HG03025 (cell line): ENCODE measurements around the gene NFKB2.
A peak's percentile ranks its signal among the peaks of the same experiment; 100 is the strongest.

ENCODE experiments used
- ATAC-seq: cut with Tn5 transposase; IDR thresholded peaks from one replicate; pipeline ENCODE4 v1.9.1; 2021; ENCODE audit warnings: mild to moderate bottlenecking, moderate library complexity; ENCODE audit not compliant: unreplicated experiment, low FRiP score

The NFKB2 gene

DNA sequence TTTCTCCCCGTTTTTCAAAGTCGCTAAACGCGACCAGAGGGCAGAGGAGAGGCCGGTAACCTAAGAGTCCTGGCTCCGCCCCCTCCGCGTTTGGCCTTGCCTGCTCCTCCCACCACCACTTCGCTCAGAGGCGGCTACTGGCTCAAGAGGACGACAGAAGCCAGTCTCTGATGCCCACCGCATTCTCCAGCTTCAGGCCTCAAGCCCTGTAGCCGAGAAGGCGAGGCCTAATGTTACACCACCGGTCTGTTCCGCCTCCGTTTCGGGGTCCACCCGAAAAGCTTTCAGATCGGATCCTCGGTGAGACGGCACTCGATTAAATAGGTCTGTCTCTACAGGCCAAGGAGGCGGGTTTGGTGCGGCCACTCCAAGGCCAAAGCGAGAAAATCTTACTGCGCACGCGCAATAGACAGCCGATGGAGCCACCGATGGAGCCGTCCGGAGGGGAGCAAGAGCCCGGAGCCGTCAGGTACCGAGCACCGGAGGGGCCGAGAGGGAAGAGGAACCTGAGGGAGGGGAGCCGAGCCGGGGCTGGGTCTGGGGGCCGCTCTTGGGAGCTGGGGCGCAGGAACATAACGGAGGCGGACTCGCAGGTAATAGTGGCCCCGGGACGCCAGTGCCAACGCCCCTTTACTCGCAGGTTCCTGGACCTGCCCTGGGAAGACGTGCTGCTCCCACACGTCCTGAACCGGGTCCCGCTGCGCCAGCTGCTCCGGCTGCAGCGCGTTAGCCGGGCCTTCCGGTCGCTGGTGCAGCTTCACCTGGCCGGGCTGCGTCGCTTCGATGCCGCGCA, 25.4 kb downstream of the NFKB2 start, which contains the start of gene FBXL15:
Gene FBXL15, plus strand, starts transcription at position 123 of the 793 bp plus-strand sequence. Its CDS starts 294 bp downstream, at position 417.
- ATAC-seq = peak; percentile 67

DNA sequence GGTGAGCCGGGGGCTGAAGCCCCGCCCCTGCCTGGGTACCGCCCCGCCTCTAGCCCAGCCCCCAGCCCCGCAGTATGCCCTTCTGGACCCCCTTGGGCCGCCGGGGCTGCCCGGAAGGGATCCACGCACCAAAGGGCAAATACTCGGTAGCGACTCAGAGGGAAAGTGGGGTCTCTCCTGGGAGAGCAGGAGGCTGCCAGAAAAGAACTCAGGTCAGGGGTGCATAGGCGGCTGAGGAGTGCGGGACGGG, 25.9 kb downstream of the NFKB2 start:
- ATAC-seq = peak; percentile 9

DNA sequence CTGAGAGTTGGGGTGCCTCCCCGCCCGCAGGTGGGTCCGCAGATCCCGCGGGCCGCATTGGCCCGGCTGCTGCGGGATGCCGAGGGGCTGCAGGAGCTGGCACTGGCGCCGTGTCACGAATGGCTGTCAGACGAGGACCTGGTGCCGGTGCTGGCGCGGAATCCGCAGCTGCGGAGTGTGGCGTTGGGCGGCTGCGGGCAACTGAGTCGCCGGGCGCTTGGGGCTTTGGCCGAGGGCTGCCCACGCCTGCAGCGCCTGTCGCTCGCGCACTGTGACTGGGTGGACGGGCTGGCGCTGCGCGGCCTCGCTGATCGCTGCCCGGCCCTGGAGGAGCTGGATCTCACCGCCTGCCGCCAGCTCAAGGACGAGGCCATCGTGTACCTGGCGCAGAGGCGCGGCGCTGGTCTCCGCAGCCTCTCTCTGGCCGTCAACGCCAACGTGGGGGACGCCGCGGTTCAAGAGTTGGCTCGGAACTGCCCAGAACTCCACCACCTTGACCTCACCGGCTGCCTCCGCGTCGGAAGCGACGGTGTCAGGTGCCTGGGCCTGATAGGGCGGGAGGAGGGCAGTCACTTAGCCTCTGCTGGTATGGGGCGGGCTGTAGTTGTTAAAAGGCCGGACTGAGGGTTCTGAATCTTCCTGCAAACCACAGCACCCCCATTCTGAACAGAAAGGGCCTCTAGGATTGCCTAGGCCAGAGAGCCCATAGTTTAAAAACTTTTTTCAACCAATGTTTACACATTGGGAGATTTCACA, 26.4 kb downstream of the NFKB2 start:
- ATAC-seq = no peak

DNA sequence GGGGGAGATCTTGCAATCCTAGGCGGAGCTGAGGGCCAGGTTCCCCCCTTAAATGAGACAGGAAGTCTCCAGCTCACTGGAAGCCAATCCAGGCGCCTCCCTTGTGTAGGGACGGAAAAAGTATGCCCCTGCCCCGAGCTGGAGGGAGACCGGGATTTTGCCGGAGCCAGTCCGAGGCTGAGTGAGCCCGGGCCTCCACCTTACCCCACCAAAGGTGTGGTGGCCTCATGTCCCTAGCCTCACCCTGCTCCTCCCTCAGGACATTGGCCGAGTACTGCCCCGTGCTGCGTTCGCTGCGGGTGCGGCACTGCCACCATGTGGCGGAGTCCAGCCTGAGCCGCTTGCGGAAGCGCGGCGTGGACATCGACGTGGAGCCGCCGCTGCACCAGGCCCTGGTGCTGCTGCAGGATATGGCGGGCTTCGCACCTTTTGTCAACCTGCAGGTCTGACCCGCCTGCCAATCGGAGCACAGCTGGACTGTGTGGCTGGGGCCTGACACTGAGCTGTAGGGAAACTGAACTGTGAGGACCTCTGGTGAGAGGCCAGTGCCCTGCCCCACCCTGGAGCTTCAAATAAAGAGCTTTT, 27.1 kb downstream of the NFKB2 start:
- ATAC-seq = no peak

DNA sequence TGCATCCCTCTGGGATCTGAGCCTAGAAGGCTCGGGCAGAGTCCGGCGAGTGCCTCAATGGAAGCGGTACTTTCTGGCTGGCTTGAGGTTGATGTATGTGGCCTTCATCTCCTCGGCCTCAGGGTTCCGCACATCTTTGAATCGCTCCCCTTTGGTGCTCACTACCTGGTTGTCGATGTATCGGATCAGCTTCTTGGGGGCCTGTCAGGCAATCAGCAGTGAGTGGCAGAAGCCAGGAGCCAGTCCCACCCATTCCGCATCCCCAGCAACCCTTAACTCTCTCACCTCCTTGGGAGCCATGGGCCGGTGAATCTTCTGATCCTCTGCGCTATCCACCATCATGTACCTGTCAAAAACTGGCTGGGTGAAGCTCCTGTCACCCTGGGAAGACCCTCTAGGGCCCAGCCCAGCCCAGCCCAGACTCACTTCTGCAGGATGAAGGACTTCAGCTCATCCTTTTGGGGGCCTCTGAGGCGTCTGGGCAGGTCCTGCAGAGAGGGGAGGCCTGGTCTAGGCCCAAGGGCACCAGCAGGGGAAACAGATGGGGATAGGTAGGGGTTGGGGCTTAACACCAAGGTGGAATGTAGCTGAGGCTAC, 28.0 kb downstream of the NFKB2 start:
- ATAC-seq = no peak

DNA sequence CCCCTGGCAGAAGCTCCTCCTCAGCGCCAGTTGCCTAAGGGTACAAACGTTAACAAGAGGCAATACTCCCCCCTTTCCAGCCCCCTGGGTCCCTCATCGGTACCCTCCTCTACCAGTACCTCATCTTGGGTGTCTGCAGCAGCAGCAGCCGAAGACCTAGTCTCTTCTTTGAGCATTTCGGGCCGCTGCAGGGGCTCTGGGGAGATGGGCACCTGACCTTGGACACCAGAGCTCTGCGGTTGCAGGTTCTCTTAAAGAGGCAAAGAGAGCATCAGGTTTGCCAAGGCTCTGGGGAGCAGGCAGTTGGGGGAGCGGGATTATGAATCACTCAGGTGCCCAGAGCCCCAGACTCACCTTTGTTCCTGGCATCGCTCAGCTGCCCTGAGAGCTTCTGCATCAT, 28.6 kb downstream of the NFKB2 start:
- ATAC-seq = no peak

DNA sequence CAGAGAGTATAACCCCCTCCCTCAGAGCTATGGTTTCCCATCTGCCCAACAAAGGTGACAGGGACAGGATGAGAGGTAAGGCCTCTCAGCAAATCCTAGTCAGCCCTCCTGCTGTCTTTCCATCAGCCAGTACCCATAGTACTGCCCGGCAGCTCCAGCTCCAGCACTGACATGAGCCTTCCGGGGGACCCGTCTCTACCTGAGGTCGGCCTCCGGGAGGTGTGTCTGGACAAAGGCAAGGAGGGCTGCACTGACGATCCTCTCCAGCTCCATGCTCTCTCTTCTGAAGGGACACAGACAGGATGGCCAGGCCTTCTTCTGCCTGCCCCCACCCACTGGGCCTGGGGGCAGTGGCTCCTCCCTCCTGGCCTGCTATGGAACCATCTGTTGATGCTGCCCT, 29.4 kb downstream of the NFKB2 start:
- no peak for ATAC-seq

DNA sequence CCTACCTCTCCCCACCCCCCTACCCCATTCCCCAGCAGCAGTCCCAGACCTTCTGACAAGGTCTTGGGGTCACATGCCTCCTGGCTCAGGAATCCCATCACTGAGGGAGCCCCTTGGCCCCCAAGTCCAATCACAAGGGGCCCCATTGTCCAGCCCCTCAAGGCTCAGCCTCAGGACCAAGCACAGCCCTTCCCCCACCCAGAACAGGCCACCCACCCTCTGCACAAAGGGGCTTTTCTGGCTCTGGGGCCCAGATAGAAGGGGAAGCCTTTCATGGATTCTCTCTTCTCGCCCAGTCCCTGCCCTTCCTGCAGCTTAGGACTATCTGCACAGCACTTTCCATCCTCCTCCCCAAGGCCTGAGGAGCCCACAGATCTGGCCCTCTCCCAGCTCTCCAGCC, 29.9 kb downstream of the NFKB2 start:
- no peak for ATAC-seq

DNA sequence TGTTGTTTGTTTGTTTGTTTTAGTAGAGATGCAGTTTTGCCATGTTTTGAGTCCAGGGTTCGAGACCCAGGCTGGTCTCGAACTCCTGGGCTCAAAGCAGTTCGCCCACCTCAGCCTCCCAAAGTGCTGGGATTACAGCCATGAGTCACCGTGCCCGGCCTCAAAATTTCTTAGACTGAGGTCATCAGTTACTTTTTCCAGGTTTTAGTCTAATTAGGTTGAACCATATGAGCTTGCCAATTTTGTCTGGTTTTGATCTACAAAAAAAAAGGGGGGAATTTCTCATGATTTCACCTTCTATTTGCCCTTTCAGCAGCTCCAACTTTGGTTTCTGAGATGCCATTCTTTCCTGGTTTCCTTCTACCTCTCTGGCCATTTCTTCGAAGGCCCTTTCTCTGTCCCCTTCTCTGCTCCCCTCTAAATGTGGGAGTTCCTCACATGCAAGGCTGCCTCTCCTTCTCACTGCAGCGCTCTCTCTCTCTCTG, 31.3 kb downstream of the NFKB2 start:
- no peak for ATAC-seq

DNA sequence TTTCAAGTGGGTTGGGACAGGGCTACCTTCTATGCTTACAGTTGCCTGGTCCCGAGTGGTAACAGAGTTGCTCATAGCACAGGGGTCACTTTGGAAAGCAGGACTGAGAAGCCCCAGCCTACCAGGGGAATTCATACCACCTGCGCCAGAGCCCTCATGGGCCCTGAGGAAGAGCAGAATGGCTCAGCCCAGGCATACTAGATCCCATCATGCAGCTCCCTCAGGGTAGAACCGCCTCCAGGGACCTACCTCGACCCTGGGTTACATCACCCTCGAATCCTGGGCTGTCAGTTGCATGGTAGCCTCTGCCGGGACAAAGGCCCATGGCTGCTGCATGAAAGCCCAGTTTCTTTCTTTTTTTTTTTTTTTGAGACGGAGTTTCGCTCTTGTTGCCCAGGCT, 34.0 kb downstream of the NFKB2 start:
- no peak for ATAC-seq

DNA sequence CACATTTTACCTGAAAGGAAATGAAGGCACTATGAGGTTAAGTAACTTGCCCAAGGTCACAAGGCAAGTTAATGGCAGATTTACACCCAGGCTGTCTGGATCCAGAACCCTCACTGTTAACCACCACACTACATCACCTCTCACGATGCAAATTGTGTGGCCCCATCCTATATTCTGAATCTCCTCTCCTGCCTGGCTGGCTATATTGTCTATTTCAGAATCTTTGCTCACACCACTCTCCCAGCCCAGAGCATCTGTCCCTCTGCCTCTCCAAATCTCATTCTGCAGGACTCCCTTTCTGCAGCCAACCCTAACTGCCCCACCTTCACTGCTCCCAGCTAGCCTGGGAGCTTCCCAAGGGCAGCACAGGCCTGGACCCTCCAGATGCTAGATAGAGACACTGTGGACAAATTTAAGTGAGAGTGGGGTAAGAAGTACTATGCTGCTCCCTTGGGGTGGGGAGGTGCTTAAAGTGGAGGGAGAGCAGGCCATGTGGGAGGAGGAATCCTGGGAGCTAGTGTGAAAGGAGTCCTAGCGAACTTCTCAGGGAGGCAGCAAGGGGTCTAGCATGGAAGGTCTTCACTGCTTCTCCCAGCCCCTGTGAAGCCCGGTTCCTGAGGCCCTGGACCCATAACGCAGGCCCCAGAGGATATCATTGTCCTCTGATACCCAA, 36.1 kb downstream of the NFKB2 start:
- ATAC-seq = no peak

DNA sequence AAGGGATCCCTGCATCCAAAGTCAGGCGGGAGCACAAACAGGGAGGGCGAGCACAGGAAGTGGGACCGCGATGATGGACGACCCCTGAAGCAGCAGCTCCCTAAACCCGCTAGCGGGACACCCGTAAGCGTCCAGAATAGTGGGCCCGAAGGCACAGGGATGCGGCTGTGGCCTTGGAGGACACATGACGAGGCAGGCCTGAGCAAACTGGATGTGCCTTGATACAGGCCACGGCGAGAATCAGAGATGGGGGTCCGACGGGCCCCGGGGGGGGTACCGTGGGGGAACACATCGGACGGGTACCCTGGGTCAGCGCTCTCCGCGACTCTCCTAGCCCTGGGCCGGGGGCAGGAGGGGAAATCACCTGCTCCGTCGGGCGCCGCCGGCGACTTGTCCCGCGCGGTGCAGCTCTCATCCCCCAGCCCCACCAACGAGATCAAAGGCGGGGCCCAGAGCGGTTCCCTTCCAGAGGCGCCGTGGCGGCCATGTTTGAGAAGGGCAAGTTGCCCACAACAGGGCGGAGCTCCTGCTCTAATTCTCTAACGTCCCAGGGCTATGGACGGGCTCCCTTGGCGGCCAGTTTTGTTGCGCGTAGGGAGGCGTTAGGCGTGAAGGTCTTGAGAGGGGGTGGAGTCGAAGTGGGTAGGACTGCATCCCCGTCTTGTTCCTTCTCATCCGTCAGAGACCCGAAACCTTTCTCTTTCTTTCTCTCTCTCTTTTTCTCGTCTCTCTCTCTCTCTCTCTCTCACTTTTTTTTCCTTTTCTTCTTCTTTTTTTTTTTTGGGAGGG, 36.9 kb downstream of the NFKB2 start, which contains the start of gene CUEDC2:
Gene CUEDC2, minus strand, starts transcription at position 413 of the 789 bp plus-strand sequence. CDS start 7,386 bp downstream, outside the sequence.
- ATAC-seq = peak; percentile 81

DNA sequence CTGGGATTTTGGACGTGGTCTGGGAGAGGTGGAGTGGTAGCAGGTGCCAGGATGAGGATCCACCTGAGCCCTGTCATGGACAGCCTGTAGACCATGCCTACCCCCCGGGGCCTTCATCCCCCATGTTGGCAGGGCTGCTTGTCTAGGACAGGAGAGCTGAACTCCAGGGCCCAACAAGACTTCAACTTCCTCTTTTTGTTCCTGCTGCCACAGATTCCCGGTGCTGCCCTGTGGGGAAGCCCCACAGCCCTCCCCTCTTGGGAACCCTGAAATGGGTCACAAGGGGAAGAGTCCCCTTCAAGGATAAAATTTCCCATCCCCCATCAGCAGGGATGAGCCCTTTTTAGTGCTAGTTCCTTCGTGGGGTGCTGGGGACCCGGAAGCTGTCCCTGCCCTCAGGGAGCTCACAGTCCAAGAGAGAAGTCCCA, 38.1 kb downstream of the NFKB2 start:
- ATAC-seq = no peak

DNA sequence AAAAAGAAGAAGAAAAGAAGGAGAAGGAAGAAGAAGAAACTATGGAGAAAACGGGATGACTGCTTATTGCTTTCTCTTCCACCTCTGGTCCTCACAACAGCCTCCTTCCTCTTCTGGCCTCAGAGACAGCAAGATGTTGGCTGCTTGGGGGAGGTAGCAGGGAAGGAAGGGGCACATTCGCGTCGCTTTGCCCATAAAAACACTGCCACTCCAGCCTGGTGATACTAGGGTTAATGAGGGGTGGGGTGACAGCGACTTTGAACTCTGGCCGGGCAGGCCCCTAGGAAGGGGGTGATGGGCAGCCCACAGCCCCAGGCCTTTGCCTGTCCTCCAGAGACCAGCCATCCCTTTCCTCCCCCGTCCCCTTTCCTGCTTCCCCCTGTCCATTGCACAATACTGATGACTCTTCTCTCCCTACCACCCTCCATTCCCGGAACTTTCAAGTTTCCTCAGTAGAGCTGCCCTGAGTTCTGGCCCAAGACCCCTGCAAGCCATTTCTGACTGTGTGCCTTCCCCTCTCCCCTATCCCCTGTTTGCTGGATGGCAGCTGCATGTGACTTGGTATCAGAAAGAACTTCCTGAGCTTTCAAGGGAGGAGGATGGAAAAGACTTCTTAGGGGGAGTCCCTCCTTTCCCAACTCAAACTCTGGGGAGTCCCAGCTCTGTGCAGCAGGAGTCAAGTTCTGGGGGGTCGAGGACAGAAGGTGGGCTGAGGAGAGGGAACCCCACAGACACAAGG, 39.1 kb downstream of the NFKB2 start:
- no peak for ATAC-seq

DNA sequence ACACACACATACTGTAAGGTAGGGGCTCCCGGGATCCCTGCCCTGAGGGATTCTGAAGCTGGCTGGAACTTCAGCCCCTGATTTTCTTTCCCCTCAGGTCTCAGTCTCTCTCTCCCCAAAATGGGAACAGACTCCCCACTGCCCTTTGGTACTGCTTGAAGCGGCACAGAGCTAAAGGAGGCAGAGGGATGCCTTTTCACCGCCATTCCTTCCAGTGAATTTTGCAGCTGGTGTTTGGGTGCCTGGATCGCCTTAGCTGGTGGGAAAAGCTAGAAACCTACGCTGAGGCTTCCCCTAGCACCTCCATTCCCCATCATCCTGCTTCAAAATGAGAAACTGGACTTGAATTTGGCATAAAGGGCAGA, 39.6 kb downstream of the NFKB2 start:
- ATAC-seq = no peak

DNA sequence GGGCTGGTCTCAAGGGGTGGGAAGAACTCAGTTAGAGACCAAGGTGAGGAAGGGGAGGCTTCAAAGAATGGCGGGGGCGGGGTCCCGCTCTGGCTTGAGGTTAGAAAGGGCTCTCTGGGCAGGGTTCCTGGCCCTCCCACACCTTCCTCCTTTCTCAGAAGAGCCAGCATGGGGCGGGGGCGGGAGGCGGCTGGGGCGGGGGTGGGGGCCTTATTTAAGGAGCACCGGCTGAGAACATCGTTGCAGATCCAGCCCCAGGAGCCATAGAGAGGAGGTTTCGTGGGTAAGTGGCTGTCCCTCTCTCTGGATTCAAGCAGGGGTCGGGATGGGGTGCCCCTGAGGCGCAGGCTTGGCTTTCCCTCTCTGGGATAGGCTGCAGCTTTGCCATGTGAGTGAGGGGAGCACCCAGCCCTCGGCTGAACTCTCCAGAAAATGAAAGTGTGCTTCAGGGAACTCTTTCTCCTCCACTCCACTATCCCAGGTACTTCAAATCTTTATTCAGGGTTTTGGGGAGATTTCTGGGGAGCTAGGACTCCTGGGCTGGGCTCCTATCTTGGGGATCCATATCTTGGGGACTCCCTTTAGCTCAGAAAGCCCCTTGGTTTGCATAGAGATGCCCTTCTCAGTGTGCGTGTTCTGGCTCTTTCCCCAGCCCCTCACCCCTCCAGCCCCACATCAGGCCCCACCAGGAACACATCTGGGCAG, 40.2 kb downstream of the NFKB2 start:
- ATAC-seq = no peak

DNA sequence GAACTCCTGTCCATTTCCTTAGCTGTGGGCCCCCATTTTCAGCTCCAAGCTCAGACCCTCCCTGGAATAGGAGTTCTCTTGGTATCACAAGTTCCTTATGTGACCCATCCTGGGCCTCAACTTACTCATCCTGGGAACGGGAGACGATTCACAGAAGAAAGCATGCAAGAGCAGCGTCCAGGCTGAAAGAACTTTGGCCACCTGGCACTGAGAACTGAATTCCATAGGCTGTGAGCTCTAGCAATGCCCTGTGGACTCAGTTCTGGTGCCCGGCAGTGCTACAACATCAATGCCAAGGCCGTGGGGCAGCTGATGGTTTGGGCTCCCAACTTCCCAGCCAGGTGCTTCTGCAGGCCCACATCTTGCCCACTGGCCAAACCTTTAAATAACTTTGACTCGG, 40.8 kb downstream of the NFKB2 start:
- no peak for ATAC-seq

DNA sequence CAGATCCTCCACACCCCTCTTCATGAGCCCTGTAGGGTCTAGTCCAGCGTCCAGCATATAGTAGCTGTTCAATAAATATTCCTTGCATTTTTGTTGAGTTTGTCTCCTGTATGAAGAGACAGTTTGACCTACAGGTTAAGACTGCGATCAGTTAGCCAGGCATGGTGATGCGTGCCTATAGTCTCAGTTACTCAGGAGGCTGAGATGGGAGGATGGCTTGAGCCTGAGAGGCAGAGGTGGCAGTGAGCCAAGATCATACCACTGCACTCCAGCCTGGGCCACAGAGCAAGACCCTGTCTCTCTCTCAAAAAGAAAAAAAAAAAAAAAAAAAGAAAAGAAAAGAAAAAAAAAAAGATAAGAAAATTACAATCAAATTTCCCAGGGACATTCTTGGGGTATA, 42.0 kb downstream of the NFKB2 start:
- ATAC-seq = no peak

DNA sequence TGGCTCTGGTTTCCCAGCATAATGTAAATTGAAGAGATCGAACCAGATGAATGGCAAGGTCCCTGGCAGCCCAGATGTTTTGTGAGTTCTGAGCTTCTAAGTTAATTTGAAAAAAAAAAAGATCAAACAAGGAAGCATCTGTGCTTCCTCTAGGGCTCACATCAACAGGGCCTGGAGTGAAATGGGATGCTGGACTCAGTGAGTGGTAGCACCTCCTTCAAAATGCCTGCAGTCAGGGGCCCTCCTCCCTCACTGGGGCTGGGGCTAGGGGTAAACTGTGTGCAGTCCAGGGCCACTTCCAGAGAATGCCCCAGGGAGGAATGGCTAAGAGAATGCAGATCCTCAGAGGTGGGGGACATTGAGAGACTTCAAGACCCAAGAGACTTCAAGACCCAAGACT, 42.9 kb downstream of the NFKB2 start:
- ATAC-seq = no peak
